HG03439 (cell line): ENCODE data around the gene SSBP2.
"Not testable (repeated sequence)": the region's sequence is repeated elsewhere in the genome, so short reads cannot be mapped to it uniquely, and the experiment has no call there.

Source experiments
- ATAC-seq: cut with Tn5 transposase; IDR thresholded peaks from one replicate; pipeline ENCODE4 v1.9.1; 2021; ENCODE audit warnings: mild to moderate bottlenecking, moderate library complexity; ENCODE audit not compliant: unreplicated experiment

SSBP2 gene

DNA sequence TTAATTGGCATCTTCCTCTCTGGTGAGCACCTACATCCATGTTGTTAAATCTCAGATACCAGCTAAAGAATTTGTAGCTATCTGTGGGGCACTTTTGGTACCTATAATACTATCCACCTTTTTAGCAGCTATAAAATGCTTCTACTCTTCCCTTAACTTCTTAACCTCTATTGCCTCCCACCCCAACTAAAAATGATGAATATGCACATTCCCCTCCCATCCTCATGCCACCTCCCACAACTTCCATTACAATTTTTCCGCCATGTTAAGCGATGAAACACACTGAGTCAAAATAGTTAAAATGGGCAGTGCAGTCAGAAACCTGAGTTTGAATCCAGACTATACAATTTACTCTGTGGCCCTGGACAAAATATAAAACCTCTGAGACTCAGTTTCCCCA lies 10.1 kb downstream of the SSBP2 start:
- ATAC-seq, result no peak

DNA sequence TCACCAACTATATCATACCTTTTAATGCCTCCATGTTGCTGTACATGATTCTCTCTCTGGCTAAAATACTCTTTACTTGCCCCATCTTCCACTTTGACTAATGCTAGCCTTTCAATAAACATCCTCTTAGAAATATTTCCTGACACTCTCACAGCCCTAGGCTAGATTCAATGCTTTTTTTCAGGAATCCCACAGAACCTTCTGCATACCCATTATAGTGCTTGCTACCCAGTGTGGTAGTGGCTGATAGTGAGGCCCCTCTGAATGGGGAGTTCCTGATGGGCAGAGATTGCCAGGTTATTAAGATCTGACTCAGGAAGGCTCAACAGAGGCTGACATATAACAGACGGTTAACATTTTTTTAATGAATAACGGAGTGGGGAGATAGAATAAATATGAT lies 11.6 kb downstream of the SSBP2 start:
- no peak for ATAC-seq

DNA sequence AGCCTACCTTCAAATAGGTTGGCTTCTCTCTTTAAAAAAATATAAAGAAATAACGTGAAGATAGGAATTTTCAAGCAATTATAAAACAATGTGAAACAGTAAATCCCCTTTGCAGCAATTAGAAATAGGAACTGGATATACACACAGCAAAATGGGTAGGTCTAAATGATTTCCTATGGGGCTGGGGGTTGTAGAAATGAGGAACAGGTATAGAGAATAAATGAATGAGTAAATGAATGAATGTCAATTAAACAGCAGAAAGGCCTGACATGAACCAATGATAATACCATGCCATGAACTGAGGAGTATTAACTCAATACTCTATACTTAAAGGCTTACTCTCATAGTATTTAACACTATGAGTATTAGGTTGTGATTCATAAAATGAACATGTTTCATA lies 21.6 kb downstream of the SSBP2 start:
- ATAC-seq, result no peak

DNA sequence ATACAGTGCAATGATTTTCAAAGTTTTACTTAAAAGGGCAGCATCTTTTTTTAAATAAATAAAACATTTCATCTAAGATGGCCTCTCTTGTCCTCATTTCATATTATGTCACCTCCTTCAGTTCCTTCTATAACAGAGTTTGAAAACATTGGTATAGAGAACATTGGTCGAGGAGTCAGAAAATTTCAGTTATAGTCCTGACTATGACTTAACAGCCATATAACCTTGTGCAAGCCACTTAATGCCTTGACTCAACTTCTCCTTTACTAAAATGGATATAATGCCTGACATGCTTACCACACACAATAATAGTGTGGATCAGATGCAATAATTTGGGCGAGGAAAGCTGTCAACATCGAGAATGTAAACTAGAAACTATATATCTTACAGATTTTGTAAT lies 22.6 kb downstream of the SSBP2 start:
- no peak for ATAC-seq

DNA sequence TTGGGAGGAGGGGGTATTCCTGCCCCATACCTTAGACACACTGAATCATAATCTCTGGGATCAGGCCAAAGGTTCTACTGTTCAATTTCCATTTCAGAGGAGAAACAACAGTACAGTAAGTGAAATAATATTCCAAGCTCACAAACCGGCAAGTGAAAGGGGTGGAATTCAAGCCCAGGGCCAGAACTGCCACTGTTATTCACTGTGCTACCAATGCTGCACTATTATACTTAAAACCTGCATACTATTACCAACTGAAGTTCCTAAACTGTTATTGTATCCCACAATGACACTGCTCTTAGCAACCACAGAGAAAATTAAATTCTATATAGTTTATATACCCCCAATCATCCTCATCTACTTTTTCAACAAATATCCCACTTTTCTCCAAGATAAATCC lies 24.6 kb downstream of the SSBP2 start:
- ATAC-seq, result no peak

DNA sequence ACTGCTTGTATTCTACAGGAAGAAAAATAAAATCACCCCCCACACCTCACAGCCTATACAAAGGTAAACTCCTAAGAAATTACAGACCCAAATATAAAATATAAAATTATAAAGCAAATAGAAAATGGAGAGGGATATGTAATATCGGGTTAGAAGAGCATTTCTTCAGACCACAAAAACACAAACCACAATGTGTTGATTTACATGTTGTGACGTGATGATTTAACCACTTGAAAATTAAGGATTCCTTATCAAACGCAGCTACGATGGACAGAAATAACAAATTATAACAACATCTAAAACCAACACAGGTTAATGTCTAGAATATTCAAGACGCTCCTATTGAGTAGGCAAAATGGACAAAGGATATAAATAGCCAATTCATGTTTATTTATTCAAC lies 26.3 kb downstream of the SSBP2 start:
- no peak for ATAC-seq

DNA sequence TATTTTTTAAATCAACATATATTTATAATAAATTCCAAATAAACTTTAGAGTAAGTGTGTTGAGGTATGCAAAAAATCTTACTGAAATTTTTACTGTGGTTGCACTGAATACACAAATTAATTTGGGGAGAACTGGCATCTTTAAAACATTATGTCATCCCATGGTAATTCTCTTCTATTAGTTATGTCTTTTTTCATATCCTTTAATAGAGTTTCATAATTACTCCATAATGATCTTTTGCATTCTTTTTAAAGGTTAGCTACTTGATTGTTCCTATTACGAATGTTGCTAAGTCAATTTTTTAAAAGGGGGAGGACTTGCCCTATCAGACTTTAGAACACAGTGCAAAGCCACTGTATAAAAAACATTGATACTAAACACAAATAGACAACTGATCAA lies 26.8 kb downstream of the SSBP2 start:
- ATAC-seq, result no peak

DNA sequence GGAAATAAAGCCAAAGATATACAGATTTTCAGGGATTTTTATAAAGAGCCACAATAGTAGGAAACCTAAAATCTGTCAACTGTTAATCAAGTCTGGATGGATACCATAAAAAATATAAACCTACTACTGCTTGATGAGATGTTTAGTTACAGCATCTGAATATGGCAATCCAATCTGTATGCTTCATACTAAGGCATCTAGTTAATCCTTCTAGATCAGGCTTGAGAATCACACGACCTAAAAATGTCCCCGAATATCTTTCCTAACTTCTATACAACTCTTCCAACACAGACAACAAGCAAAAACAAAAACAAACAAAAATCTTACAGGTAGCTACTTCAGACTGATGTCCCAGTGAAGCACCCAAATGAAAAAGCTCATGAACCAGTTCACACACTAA lies 29.8 kb downstream of the SSBP2 start:
- ATAC-seq, result no peak

DNA sequence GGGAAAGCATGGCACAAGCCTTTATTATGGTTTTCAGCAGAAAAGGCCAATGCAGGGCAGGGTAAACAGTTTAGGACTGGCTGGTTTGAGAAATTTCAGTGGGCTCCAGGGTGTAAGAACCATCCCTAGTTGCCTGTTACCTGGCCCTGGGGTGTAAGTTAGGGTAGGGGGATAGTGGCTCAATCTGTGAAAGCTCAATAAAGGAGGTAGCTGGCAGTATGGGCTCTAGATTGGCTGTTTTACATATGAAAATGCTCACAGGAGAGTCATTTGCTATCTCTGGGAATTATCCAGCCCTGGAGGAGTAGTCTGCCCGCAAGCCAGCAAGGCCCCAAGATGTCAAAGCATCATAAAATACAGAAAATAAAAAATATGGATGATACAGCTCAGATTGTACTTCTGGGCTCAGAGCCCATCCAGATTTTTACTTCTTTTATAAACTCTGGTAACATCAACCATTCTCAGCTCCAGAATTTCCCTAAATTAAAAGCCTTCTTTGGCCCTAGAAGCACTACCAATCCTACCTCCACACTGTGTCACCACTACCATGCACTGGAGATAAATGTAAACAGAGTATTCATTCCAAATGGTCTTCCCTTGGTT lies 31.1 kb downstream of the SSBP2 start:
- ATAC-seq, result no peak

DNA sequence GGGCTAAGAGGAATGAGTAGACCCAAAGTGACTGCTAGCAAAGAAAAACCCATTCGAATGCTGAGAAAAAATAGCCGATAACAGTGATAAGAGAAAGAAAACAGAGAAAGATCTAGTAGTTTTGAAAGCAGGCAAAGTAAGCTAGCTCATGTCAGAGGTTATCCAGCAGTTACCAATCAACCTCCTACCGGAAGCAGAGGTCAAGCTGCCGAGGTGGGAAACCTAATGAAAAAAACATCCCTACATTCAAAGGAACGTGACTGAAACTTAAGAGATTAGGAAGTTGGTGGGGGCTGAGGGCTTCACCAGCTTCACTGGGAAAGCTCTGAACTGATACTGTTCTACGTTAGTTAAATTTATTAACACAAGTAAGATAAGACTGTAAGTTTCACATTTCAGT lies 32.6 kb downstream of the SSBP2 start:
- no peak for ATAC-seq

DNA sequence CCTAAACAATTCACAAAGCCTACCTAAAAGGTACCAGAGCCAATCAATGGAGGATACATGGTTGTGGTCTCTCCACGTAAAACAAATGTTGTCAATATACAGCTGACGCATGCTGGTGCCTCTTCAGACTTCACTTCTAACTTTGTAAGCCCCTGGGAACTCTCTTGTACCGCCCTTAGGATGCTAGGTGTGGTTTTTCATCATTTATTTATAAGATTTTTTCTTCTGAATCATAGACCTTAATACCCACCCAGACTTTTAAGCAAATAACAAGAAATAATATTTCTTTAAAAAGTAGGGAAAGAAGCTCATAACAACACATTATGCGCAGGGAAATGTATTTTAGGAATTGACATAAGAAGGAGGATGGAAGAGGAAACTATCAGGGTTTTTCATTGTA lies 33.0 kb downstream of the SSBP2 start:
- ATAC-seq, result no peak

DNA sequence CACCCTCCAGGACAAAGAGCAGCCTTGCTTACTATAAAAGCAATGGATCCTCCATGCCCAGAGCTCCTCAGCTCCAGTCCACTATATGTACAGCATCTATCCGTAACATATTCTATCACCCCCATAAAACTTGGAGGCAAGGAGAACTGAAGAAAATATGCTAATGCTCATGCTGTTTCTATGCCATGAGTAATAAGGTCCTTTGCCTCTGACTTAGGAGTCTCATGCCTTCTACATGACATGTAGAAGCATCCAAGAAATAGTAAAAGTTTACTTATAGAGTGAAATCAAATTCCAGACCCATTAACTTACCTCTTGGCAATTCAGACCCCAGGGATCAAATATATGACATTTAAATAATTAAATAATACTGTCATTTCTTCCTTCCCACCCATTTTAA lies 33.7 kb downstream of the SSBP2 start:
- ATAC-seq, result no peak

DNA sequence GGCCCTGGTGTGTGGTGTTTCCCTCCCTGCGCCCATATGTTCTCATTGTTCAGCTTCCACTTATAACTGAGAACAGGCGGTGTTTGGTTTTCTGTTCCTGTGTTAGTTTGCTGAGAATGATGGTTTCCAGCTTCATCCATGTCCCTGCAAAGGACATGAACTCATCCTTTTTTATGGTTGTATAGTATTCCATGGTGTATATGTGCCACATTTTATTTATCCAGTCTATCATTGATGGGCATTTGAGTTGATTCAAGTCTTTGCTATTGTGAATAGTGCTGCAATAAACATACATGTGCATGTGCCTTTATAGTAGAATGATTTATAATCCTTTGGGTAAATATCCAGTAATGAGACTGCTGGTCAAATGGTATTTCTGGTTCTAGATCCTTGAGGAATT lies 36.8 kb downstream of the SSBP2 start:
- ATAC-seq, result not testable (repeated sequence)

DNA sequence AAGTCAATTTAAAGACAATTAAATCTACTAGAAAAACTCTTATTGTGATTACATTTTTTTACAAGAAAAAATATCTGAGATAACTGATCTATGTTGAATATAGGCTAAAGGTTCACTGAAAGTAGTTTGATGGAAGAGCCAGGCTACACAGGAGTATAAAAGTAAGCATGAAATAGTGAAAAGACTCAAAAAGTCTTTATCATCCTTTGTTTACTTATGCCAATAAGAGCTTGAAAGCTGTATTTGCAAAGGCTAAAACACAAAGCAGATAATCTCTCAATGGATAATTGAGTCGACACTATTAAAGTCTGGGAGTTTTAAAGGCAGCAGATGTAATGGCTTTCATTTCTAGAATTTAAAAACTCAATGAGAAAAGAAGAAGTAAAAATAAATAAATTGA lies 42.0 kb downstream of the SSBP2 start:
- no peak for ATAC-seq

DNA sequence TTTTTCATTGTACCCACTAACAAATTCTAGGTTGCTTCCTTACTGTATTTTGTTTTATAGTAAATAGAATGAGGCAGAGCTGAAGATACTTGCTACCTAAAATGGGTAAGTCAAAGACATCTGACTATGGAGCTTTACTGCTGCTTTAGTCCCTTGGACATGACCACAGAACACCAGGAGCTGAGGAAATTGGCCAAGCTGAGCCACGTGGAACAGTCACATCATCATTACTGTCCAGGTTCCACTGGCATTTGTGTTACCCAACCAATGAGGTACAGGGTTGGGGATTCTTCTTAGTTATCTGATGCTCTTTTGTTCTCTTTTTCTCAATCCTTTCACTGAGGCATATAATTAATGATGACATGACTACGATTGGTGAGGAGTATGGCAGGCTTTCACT lies 47.1 kb downstream of the SSBP2 start:
- no peak for ATAC-seq

DNA sequence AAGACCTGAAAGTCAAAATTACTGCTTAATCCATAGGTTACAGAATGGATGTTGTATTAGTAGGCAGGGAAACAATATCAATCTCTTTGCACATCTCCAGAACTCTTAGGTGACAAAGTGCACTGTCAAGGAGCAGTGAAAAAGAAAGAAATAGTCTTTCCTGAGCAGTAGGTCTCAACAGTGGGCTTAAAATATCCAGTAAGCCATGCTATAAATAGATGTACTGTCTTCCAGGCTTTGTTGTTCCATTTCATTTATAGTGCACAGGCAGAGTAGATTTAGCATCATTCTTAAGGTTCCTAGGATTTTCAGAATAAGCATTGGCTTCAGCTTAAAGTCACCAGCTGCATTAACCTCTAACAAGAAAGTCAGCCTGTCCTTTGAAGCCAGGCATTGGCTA lies 50.7 kb downstream of the SSBP2 start:
- no peak for ATAC-seq

DNA sequence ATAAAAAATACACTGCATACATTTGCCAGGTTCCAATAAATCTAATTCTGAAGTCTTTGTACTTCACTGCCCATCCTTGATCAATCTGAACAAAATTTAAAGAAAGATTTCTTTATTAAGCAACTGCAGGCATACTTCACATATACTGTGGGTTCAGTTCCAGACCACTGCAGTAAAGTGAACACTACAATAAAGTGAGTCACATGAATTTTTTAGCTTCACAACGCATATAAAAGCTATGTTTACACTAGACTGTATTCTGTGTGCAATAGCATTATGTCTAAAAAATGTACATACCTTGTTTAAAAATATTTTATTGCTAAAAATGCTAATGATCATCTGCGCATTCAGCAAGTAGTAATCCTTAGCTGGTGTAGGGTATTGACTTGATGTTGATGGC lies 52.1 kb downstream of the SSBP2 start:
- ATAC-seq, result no peak

DNA sequence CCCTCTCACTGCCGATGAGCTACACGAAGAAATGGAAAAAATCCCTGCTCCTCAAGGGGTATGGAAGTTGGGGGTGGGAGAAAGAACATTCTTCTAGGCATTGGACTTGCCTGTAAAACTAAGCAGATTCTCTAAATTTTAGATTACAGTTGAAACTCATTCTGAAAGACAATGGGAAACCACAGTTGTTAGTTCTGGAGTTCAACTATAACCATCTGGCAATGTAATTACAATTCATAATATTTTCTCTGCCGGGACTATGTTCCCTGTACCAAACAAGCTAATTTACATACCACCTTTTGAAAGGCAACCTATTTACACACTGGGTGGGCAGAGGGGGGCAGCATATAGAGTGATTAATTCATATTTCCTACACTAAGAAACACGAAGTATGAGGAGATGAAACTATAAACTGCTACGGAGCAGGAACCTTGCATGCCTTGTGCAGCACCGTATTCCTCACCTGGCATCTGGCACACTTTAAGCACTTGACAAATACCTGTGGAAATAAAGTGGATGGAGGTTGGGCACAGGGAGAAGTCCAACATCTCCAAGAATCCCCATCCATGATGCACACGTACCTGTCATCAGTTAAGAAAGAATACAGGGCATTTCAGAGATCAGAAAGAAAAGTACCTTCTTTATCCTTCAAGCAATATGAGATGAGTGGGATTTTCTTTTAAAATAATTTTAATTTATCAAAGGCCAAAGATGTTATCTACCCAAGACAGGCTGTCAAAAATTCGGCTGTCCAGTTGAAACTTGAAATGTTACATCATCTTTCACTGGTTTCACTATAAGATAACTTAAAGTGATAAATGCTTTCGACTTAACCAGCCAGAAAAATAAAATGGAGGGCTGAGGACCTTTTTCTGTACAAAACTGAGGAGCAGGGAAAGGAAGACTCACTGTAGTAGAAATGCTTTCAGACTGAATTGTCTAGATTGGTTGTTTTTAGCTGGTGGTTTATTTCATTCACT lies 54.2 kb downstream of the SSBP2 start:
- ATAC-seq, result no peak

DNA sequence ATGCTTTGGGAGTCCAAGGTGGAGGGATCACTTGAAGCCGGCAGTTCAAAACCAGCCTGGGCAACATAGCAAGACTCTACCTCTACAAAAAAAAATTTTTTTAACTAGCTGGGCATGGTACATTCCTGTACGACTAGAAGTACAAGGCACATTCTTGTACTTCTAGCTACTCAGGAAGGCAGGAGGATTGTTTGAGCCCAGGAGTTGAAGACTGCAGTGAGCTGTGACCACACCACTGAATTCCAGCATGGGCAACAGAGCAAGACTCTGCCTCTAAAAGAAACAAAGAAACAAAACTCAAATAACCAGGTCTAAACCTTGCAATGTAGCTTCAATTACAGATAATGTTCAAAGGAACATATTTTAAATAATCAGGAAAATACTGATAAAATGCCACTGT lies 56.2 kb downstream of the SSBP2 start:
- no peak for ATAC-seq

DNA sequence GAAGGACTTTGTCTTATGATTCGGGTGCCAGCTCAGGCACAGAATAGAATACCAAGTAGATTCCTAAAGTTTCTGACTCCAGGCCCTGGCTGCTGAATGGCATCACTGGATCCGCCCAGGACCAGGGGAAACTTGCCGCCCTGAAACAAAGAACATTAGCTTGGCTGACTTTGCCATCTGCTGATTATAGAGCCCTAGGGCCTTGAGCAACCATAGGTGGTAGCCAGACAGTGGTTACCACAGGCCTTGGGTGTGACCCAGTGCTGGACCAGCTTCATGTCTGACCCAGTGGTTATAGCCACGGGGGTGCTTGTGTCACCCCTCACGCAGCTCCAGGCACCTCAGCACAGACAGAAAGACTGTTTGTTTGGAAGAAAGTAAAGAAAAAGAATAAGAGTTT lies 62.7 kb downstream of the SSBP2 start:
- ATAC-seq, result no peak

DNA sequence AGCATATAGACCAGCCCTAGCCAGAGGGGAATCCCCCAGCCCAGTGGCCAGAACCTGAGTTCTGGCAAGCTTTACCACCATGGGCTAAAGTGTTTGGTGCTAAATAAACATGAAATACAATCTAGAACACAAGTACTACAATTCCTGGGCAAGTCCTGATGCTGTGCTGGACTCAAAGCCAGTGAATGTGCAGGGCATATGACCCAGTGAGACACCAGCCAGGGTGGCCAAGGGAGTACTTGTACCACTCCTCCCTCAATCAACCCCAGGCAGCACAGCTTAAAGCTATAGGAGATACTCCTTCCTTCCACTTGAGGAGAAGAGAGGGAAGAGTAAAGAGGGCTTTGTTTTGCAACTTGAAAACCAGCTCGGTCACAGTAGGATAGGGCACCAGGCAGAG lies 63.6 kb downstream of the SSBP2 start:
- no peak for ATAC-seq

DNA sequence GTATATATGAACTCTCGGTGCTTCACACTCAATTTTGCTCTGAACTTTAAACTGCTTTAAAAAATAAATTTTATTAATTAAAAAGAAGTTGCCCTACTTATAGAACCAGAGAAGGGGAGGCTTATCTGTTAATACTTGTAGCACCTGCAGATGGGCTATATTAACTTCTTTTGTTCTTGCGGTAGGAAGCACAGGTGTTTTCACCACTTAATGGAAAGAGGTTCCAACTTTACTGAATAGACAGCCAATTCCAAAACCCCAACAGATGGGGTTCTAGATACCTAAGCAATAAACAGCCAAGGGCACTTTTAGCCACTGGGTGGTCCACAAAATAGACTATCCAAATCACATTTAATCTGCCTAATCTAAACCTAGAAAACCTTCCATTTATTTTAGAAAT lies 65.4 kb downstream of the SSBP2 start:
- no peak for ATAC-seq

DNA sequence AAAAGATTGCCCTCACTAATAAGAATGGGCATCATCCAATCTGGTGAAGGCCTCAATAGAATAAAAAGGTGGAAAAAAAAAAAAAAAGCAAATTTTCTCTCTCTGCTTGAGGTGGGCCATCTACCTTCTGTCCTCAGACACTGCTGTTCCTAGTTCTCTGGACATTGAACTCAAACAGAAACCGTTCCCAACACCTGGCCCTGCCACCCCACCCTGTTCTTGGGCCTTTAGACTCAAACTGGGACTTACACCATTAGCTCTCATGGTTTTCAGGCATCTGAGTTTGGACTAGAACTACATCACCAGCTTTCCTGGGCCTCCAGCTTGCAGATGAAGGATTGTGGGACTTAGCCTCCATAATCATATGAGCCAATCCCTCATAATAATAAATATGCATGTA lies 71.0 kb downstream of the SSBP2 start:
- no peak for ATAC-seq
